ENCODE measurements around the gene BID.

The BID gene

DNA sequence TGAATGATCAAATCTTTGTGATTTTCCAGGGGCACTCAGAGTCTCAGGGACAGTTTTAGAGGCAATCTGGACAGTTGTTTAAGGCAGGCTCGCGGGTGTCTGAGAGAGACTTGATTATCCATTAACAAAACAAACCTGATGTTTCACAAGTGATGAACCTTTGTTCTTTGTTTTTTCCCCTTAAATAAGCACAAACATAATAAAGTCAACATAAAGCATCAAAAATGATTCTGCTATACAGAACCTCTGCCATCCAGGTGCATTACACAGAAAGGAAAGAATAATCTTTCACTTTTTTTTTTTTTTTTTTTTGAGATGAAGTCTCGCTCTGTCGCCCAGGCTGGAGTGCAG is 13.2 kb downstream of the BID start:
- TF ChIP-seq, protein P1, sequence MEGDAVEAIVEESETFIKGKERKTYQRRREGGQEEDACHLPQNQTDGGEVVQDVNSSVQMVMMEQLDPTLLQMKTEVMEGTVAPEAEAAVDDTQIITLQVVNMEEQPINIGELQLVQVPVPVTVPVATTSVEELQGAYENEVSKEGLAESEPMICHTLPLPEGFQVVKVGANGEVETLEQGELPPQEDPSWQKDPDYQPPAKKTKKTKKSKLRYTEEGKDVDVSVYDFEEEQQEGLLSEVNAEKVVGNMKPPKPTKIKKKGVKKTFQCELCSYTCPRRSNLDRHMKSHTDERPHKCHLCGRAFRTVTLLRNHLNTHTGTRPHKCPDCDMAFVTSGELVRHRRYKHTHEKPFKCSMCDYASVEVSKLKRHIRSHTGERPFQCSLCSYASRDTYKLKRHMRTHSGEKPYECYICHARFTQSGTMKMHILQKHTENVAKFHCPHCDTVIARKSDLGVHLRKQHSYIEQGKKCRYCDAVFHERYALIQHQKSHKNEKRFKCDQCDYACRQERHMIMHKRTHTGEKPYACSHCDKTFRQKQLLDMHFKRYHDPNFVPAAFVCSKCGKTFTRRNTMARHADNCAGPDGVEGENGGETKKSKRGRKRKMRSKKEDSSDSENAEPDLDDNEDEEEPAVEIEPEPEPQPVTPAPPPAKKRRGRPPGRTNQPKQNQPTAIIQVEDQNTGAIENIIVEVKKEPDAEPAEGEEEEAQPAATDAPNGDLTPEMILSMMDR (IDR thresholded peaks at IDR 0.05; ENCODE audit: insufficient read depth, low read length, missing control alignments) = no peak
- no peak for DNase-seq (ENCODE audit: low read depth, low spot score)
- H3K4me3 ChIP-seq (ENCODE audit: low read depth, low read length) = no peak overlapping the region
- POLR2A ChIA-PET = no interaction called here
- CTCF ChIA-PET = interaction anchor here (1.1 to 2.4 kb wide), 3 partner anchors 9 to 26 kb away, joined by 3 to 14 read pairs (median 3); no protein-coding TSS in a partner anchor

DNA sequence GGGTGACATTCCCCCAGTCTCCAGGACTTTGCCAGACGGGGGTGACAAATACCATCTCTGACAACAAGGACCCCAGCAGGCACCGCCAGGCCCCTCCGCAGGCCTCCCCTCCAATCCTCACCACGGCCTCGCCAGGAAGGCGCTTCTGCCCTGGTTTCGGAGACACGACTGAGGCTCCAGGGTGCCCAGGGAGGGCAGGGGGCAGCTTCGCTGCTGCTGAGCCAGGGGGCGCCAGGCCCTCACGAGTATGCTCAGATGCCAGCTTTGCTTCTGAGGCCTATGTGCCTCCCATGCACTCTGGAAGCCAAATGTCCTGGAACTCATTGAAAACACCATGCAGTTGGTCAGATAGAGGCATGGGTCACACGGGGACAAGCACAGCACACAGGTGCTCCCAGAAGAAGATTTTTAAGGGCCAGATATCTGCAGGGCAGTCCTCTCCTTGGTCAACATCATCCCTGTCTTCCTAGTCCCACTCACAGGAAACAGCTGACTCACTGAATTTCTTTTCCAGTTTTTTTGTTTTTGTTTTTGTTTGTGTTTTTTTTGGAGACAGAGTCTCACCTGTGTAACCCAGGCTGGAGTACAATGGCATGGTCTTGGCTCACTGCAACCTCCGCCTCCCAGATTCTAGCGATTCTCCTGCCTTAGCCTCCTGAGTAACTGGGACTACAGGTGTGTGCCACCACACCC is 19.9 kb downstream of the BID start:
- ChIA-PET CTCF (interaction anchor here (1.0 to 3.1 kb wide), 3 partner anchors 11 to 13 kb away, joined by 4 to 36 read pairs (median 4); no protein-coding TSS in a partner anchor), POLR2A (no interaction called here)
- DNase-seq (ENCODE audit: low read depth, low spot score) = no peak
- no peak overlapping the region for H3K4me3 ChIP-seq (ENCODE audit: low read depth, low read length)
- TF ChIP-seq, protein P1 (IDR thresholded peaks at IDR 0.05; ENCODE audit: insufficient read depth, low read length, missing control alignments) = peak; percentile 32

DNA sequence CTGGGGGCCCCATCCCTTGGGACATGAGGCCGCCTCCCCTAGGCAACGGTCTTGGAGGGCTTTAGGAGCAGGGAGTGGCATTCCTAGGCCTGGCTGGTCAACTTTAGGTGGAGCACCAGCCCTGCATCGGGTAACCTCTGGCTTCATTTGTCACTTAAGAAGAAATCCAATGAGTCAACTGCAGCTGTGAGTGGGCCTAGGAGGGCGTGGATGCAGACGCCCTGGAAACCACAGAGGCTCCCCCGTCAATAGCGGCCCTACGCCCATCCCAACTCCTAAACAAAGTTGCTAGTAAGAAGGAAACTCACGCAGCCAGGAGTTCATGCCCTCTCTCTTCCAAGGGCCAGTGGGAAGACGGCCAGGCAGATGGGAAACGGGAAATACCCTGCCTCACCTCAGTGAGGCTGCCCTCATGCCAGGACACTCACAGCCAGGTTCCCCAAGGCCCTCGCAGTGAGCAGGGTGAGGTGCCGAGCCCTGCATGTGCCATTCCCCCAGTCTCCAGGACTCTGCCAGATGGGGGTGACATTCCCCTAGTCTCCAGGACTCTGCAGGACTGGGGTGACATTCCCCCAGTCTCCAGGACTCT is 20.8 kb downstream of the BID start:
- TF ChIP-seq, protein P1 (IDR thresholded peaks at IDR 0.05; ENCODE audit: insufficient read depth, low read length, missing control alignments) = no peak
- CTCF ChIA-PET = interaction anchor here (1.9 to 3.1 kb wide), 2 partner anchors 11 to 322 kb away, joined by 11 to 36 read pairs; no protein-coding TSS in a partner anchor
- DNase-seq (ENCODE audit: low read depth, low spot score) = no peak
- POLR2A ChIA-PET = no interaction called here
- no peak overlapping the region for H3K4me3 ChIP-seq (ENCODE audit: low read depth, low read length)

DNA sequence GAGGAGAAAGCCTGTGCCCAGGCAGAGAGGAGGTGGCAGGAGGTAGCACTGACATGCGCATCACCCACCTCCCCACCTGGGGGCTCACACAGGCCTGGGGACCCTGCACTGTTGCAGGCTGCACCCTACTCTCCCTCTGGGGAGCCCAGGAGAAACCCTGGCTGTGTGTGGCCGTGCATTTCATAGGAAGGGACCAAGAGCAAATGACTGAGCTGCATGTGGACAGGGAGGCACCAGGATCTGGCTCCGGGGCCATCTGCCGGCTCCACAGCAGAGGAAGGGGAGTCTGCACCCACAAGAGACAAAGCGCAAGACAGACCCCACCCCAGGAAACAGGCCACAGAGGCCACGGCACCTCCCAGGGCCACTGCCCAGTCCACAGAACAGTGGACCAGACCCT is 22.7 kb downstream of the BID start:
- H3K4me3 ChIP-seq (ENCODE audit: low read depth, low read length) = no peak overlapping the region
- ChIA-PET POLR2A (no interaction called here), CTCF (interaction anchor here (0.8 to 3.1 kb wide), 7 partner anchors 9 to 324 kb away, joined by 3 to 36 read pairs (median 3); no protein-coding TSS in a partner anchor)
- DNase-seq (ENCODE audit: low read depth, low spot score) = no peak
- TF ChIP-seq, protein P1 (IDR thresholded peaks at IDR 0.05; ENCODE audit: insufficient read depth, low read length, missing control alignments) = no peak

DNA sequence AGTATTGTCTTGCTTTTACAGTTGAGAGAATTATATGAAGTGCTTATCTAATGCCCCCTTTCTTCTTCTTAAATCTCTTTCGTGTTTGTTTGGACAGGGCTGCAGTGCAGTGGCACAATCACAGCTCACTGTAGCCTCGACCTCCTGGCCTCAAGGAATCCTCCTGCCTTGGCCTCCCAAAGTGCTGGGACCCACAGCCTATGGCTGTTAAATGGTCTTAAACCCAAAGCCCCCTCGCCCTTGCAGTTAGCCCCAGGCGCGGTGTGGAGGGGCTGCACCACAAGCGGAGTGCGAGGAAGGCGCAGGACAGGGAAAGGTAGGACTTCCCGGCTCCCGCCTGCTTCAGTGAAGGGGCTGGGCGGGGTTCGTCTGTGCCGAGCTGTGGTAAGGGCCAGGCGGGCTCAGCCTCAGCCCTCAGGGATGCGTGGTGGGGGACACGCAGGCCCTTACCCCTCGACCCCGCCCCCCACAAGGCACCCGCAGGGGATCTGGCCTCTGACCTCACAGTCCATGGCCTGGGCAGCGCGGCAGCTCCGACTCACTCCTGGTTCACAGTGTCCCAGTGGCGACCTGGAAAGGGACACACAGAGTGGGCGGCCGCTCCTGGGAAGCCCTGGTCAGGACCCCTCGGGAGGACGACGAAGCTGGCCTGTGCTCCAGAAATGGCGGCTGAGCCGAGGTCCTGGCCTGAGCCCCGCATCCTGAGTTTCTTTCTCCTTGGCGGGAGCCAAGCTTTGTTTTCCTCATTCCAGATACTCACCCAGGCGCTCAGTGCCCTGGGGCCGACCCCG is 24.5 kb downstream of the BID start:
- TF ChIP-seq, protein P1 (IDR thresholded peaks at IDR 0.05; ENCODE audit: insufficient read depth, low read length, missing control alignments) = no peak
- CTCF ChIA-PET = interaction anchor here (1.0 to 1.7 kb wide), 3 partner anchors 9 to 326 kb away, joined by 3 to 8 read pairs (median 5); no protein-coding TSS in a partner anchor
- no peak overlapping the region for H3K4me3 ChIP-seq (ENCODE audit: low read depth, low read length)
- DNase-seq (ENCODE audit: low read depth, low spot score) = no peak
- POLR2A ChIA-PET = no interaction called here
